Left colon (tissue), 2 donors: Measurements from ENCODE around the gene COL25A1. TPM values are rescaled to one million over a fixed set of nuclear protein-coding genes. Genes with fewer than 3 reads are reported as not detected.
A peak's percentile ranks its signal among the peaks of the same experiment; 100 is the strongest.

Source experiments
- ATAC-seq: fragments of 200-7000 bp; cut with Tn5 transposase; one replicate; pipeline ENCODE4 v1.9.1; 2020; ENCODE audit warnings: mild to moderate bottlenecking, moderate library complexity
- DNase-seq, 2 donors: peaks; one replicate each; pipeline ENCODE4 v3.0.0-alpha.2; 2020
- intact Hi-C, 2 donors: fragments of 100-400 bp; cut with DNase I in 1 of 2; cut with micrococcal nuclease in 1 of 2; formaldehyde crosslinking; loops; one replicate each; pipeline versions ENCODE4 v1.11.2 to v1.14.0; 2022; cut with DNase I, micrococcal nuclease
- long read RNA-seq: library from polyadenylated mRNA; unstranded; transcript quantifications from one replicate; pipeline ENCODE4 v2.0.0, GENCODE V29; 2021
- total RNA-seq, 2 donors: library from RNA; stranded (reverse); fragmentation: NEBNext Ultra II Directional; extraction: Animal tissue kit (Norgen Biotek cat#: 25700); gene quantifications; one replicate each; pipeline ENCODE4 v1.2.1, GENCODE V29; 2021
- donor health status: DM: no; HTN: no; CAD: no.
- donor health status: DM: yes; HTN: yes; CAD: no.

Gene COL25A1
- under 1 TPM; 0.42 to 0.43 TPM for total RNA-seq
- long read RNA-seq, result 0 reads

- peak in 1 of 2 donors; percentile 25 for DNase-seq
- ATAC-seq, result peak; percentile 43
- intact Hi-C loops, result no loop called here
Observed at GRCh38 chr4:109302361-109303139, at the start of gene COL25A1. TSS of gene COL25A1 (minus strand) at chr4:109302658.

GRCh38 chr4:109350121-109350520, 47.7 kb upstream of the COL25A1 start:
- ATAC-seq (no peak), DNase-seq (no peak)
- intact Hi-C loops, result no loop called here

GRCh38 chr4:109334129-109335105, 32.0 kb upstream of the COL25A1 start:
- ATAC-seq (no peak), DNase-seq (no peak)
- intact Hi-C loops, result no loop called here

GRCh38 chr4:109332926-109333464, 30.5 kb upstream of the COL25A1 start:
- ATAC-seq (no peak), DNase-seq (no peak)
- intact Hi-C loops, result no loop called here

- no peak for ATAC-seq
- no peak for DNase-seq
- intact Hi-C loops, result no loop called here
Observed at GRCh38 chr4:109327641-109328040, 25.2 kb upstream of the COL25A1 start.

- intact Hi-C loops, result no loop called here
- DNase-seq, result no peak
- no peak for ATAC-seq
Observed at GRCh38 chr4:109325698-109326097, 23.2 kb upstream of the COL25A1 start.

GRCh38 chr4:109323348-109323747, 20.9 kb upstream of the COL25A1 start:
- no peak for DNase-seq
- ATAC-seq, result no peak
- intact Hi-C loops, result no loop called here

- DNase-seq (no peak), ATAC-seq (no peak)
- intact Hi-C loops, result no loop called here
Observed at GRCh38 chr4:109321232-109321631, 18.8 kb upstream of the COL25A1 start.

GRCh38 chr4:109319684-109320083, 17.2 kb upstream of the COL25A1 start:
- intact Hi-C loops, result no loop called here
- ATAC-seq, result no peak
- DNase-seq, result no peak

GRCh38 chr4:109319156-109319555, 16.7 kb upstream of the COL25A1 start:
- DNase-seq (no peak), ATAC-seq (no peak)
- intact Hi-C loops, result no loop called here

- DNase-seq (no peak), ATAC-seq (no peak)
- intact Hi-C loops, result no loop called here
Observed at GRCh38 chr4:109315818-109316217, 13.4 kb upstream of the COL25A1 start.

GRCh38 chr4:109315341-109315740, 12.9 kb upstream of the COL25A1 start:
- DNase-seq (no peak), ATAC-seq (no peak)
- intact Hi-C loops, result no loop called here

- ATAC-seq (no peak), DNase-seq (no peak)
- intact Hi-C loops, result no loop called here
Observed at GRCh38 chr4:109313168-109314133, 11.0 kb upstream of the COL25A1 start.

GRCh38 chr4:109303140-109303496, 660 bp upstream of the COL25A1 start:
- no peak for DNase-seq
- intact Hi-C loops, result no loop called here
- ATAC-seq, result no peak

GRCh38 chr4:109301651-109302360, 652 bp downstream of the COL25A1 start:
- intact Hi-C loops, result no loop called here
- DNase-seq (no peak), ATAC-seq (no peak)

- DNase-seq (no peak), ATAC-seq (peak; percentile 39)
- intact Hi-C loops, result no loop called here
Observed at GRCh38 chr4:109298279-109299010, 4.0 kb downstream of the COL25A1 start.

- DNase-seq, result no peak
- intact Hi-C loops, result no loop called here
- ATAC-seq, result no peak
Observed at GRCh38 chr4:109296527-109296926, 5.9 kb downstream of the COL25A1 start.
